ENCODE results near the gene PCDHB12.
"Not testable (repeated sequence)": the region's sequence is repeated elsewhere in the genome, so short reads cannot be mapped to it uniquely, and the experiment has no call there.

The PCDHB12 gene

GRCh38 chr5:141210849-141211248, 2.3 kb downstream of the PCDHB12 start:
- DNase-seq = not testable (repeated sequence)

- DNase-seq = not testable (repeated sequence)
These were observed 5.3 kb downstream of the PCDHB12 start, which contains the start of gene PCDHB13 for GRCh38 chr5:141213656-141214339. PCDHB13 (plus strand) TSS chr5:141213919; CDS start chr5:141214124, 205 bp downstream.

- DNase-seq = not testable (repeated sequence)
These were observed 6.1 kb downstream of the PCDHB12 start for GRCh38 chr5:141214583-141214982.

- DNase-seq = not testable (repeated sequence)
These were observed 7.0 kb downstream of the PCDHB12 start for GRCh38 chr5:141215504-141215903.

- DNase-seq = not testable (repeated sequence)
These were observed 7.5 kb downstream of the PCDHB12 start for GRCh38 chr5:141216035-141216434.

GRCh38 chr5:141223112-141223783, 14.7 kb downstream of the PCDHB12 start, which contains the start of gene PCDHB14:
PCDHB14 (plus strand) TSS chr5:141223343; CDS start chr5:141223506, 163 bp downstream.
- no peak for DNase-seq

- not testable (repeated sequence) for DNase-seq
These were observed 16.3 kb downstream of the PCDHB12 start for GRCh38 chr5:141224844-141225243.

GRCh38 chr5:141225421-141225820, 16.9 kb downstream of the PCDHB12 start:
- DNase-seq = not testable (repeated sequence)

GRCh38 chr5:141234109-141234667, 25.7 kb downstream of the PCDHB12 start:
- DNase-seq = no peak

- DNase-seq = not testable (repeated sequence)
These were observed 27.4 kb downstream of the PCDHB12 start for GRCh38 chr5:141235922-141236321.

GRCh38 chr5:141236516-141237313, 28.2 kb downstream of the PCDHB12 start:
- no peak for DNase-seq

GRCh38 chr5:141241496-141241895, 33.0 kb downstream of the PCDHB12 start:
- DNase-seq = no peak

- no peak for DNase-seq
These were observed 36.8 kb downstream of the PCDHB12 start, which contains the start of gene PCDHB15 for GRCh38 chr5:141245250-141245717. PCDHB15 (plus strand) TSS chr5:141245395; CDS start chr5:141245579, 184 bp downstream.

GRCh38 chr5:141246971-141247370, 38.5 kb downstream of the PCDHB12 start:
- DNase-seq = not testable (repeated sequence)

- not testable (repeated sequence) for DNase-seq
These were observed 38.9 kb downstream of the PCDHB12 start for GRCh38 chr5:141247434-141247833.

- no peak for DNase-seq
These were observed 42.1 kb downstream of the PCDHB12 start for GRCh38 chr5:141250576-141250975.

- DNase-seq = no peak
These were observed 49.9 kb downstream of the PCDHB12 start for GRCh38 chr5:141258464-141258863.

- no peak for DNase-seq
These were observed 50.4 kb downstream of the PCDHB12 start for GRCh38 chr5:141258948-141259347.

GRCh38 chr5:141260458-141261237, 52.1 kb downstream of the PCDHB12 start:
- no peak for DNase-seq

- DNase-seq = no peak
These were observed 52.7 kb downstream of the PCDHB12 start for GRCh38 chr5:141261238-141261546.

Measured in activated CD8-positive, alpha-beta memory T cell treated with anti-CD3 and anti-CD28 coated beads, Interleukin-2, amount 50 U/mL, for 48 hours (primary cell).